HG03280 (cell line): Measurements from ENCODE around the gene INTS7.

Experiments
- ATAC-seq: cut with Tn5 transposase; IDR thresholded peaks from one replicate; pipeline ENCODE4 v1.9.1; 2021; ENCODE audit warnings: mild to moderate bottlenecking, moderate library complexity; ENCODE audit not compliant: unreplicated experiment

Gene INTS7

GRCh38 chr1:211910113-211910884, 125.1 kb downstream of the INTS7 start:
- no peak for ATAC-seq

- no peak for ATAC-seq
Observed at GRCh38 chr1:211909395-211909794, 126.0 kb downstream of the INTS7 start.

- no peak for ATAC-seq
Observed at GRCh38 chr1:211908951-211909350, 126.4 kb downstream of the INTS7 start.

- no peak for ATAC-seq
Observed at GRCh38 chr1:211908453-211908852, 126.9 kb downstream of the INTS7 start.

- no peak for ATAC-seq
Observed at GRCh38 chr1:211903490-211904245, 131.7 kb downstream of the INTS7 start.

- no peak for ATAC-seq
Observed at GRCh38 chr1:211902624-211903291, 132.6 kb downstream of the INTS7 start.

GRCh38 chr1:211901945-211902344, 133.4 kb downstream of the INTS7 start:
- no peak for ATAC-seq

- no peak for ATAC-seq
Observed at GRCh38 chr1:211900441-211900840, 134.9 kb downstream of the INTS7 start.

- ATAC-seq, result no peak
Observed at GRCh38 chr1:211896958-211897357, 138.4 kb downstream of the INTS7 start.

GRCh38 chr1:211895126-211895759, 140.1 kb downstream of the INTS7 start:
- ATAC-seq, result no peak

- ATAC-seq, result no peak
Observed at GRCh38 chr1:211894312-211894711, 141.0 kb downstream of the INTS7 start.

GRCh38 chr1:211893260-211893659, 142.1 kb downstream of the INTS7 start:
- no peak for ATAC-seq

GRCh38 chr1:211892577-211892976, 142.8 kb downstream of the INTS7 start:
- no peak for ATAC-seq

- ATAC-seq, result no peak
Observed at GRCh38 chr1:211891708-211892107, 143.6 kb downstream of the INTS7 start.
